Measurements from ENCODE around the gene TCAF2.
"Not testable (repeated sequence)": the region's sequence is repeated elsewhere in the genome, so short reads cannot be mapped to it uniquely, and the experiment has no call there.

GRCh38 chr7:143635364-143636240 lies 14.8 kb downstream of the TCAF2 start:
- not testable (repeated sequence) for TF ChIP-seq CBFB (IDR thresholded peaks at IDR 0.05; ENCODE audit: low read depth); ELK1 (IDR thresholded peaks at IDR 0.05; ENCODE audit: low read depth, low read length); POLR2A (IDR thresholded peaks at IDR 0.05; ENCODE audit: low read depth, low read length); JUND (IDR thresholded peaks at IDR 0.05; ENCODE audit: low read depth, low read length); TCF12 (IDR thresholded peaks at IDR 0.05; ENCODE audit: low read depth, low read length); ATF3 (IDR thresholded peaks at IDR 0.05; ENCODE audit: borderline replicate concordance, extremely low read depth, low read depth, low read length); MYC (IDR thresholded peaks at IDR 0.05; ENCODE audit: insufficient read depth, insufficient read length, insufficient replicate concordance, low read length, severe bottlenecking); MXI1 (IDR thresholded peaks at IDR 0.05; ENCODE audit: low read depth, low read length); TARDBP (IDR thresholded peaks at IDR 0.05; ENCODE audit: borderline replicate concordance); MTA2 (IDR thresholded peaks at IDR 0.05; ENCODE audit: low read depth); RAD51 (IDR thresholded peaks at IDR 0.05)
- TF ChIP-seq, protein P1, sequence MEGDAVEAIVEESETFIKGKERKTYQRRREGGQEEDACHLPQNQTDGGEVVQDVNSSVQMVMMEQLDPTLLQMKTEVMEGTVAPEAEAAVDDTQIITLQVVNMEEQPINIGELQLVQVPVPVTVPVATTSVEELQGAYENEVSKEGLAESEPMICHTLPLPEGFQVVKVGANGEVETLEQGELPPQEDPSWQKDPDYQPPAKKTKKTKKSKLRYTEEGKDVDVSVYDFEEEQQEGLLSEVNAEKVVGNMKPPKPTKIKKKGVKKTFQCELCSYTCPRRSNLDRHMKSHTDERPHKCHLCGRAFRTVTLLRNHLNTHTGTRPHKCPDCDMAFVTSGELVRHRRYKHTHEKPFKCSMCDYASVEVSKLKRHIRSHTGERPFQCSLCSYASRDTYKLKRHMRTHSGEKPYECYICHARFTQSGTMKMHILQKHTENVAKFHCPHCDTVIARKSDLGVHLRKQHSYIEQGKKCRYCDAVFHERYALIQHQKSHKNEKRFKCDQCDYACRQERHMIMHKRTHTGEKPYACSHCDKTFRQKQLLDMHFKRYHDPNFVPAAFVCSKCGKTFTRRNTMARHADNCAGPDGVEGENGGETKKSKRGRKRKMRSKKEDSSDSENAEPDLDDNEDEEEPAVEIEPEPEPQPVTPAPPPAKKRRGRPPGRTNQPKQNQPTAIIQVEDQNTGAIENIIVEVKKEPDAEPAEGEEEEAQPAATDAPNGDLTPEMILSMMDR (IDR thresholded peaks at IDR 0.05 in 2 of 3, conservative IDR thresholded peaks at IDR 0.05 in 1 of 3; ENCODE audit: control insufficient read depth in 2 of 3, extremely low read depth in 1 of 3, insufficient read depth in 1 of 3, low read depth in 3 of 3, low read length in 3 of 3), result not testable (repeated sequence)

All from GM12878 (cell line).